Measurements from ENCODE around the gene ZFP28. TPM values are rescaled to one million over a fixed set of nuclear protein-coding genes. Genes with fewer than 3 reads are reported as not detected.

Gene ZFP28
- total RNA-seq, 2 experiments from 2014 or later, result not detected

DNA sequence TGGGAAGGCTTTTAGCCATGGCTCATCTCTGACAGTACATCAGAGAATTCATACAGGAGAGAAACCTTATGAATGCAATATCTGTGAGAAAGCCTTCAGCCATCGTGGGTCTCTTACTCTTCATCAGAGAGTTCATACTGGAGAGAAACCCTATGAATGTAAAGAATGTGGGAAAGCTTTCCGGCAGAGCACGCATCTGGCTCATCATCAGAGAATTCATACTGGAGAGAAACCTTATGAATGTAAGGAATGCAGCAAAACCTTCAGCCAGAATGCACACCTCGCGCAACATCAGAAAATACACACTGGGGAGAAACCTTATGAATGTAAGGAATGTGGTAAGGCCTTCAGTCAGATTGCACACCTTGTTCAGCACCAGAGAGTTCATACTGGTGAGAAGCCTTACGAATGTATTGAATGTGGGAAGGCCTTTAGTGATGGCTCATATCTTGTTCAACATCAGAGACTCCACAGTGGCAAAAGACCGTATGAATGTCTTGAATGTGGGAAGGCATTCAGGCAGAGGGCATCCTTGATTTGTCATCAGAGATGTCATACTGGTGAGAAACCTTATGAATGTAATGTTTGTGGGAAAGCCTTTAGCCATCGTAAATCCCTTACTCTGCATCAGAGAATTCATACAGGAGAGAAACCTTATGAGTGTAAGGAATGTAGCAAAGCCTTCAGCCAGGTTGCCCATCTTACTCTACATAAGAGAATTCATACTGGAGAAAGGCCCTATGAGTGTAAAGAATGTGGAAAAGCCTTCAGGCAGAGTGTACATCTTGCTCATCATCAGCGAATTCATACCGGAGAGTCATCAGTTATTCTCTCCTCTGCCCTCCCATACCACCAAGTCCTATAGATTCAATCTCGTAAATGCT is 39.2 kb downstream of the ZFP28 start:
- no peak for TF ChIP-seq EZH2phosphoT487 (IDR thresholded peaks at IDR 0.05; ENCODE audit: borderline replicate concordance, low read depth, low read length)
- TF ChIP-seq, protein P1, sequence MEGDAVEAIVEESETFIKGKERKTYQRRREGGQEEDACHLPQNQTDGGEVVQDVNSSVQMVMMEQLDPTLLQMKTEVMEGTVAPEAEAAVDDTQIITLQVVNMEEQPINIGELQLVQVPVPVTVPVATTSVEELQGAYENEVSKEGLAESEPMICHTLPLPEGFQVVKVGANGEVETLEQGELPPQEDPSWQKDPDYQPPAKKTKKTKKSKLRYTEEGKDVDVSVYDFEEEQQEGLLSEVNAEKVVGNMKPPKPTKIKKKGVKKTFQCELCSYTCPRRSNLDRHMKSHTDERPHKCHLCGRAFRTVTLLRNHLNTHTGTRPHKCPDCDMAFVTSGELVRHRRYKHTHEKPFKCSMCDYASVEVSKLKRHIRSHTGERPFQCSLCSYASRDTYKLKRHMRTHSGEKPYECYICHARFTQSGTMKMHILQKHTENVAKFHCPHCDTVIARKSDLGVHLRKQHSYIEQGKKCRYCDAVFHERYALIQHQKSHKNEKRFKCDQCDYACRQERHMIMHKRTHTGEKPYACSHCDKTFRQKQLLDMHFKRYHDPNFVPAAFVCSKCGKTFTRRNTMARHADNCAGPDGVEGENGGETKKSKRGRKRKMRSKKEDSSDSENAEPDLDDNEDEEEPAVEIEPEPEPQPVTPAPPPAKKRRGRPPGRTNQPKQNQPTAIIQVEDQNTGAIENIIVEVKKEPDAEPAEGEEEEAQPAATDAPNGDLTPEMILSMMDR (conservative IDR thresholded peaks at IDR 0.05; ENCODE audit: low read length), result no peak
- no peaks in the 10 kb centered on the region for H3K36me3 ChIP-seq (ENCODE audit: insufficient read depth, low read length)
- H4K20me1 ChIP-seq (ENCODE audit: insufficient read depth, low read length), result no peaks in the 10 kb centered on the region
- H3K79me2 ChIP-seq (ENCODE audit: insufficient read depth, low read depth, low read length), result no peaks in the 10 kb centered on the region
- intact Hi-C loops (cut with micrococcal nuclease; ENCODE audit: unreplicated experiment), result no loop called here
- BruUV-seq (replicated peaks), result no TSS peak
- DNase-seq (ENCODE audit: low spot score), result no peak
- no peak overlapping the region for H3K27ac ChIP-seq (ENCODE audit: low read depth, low read length, poor library complexity, severe bottlenecking)
- H3K9me2 ChIP-seq (ENCODE audit: insufficient read depth, low read length), result no peaks in the 10 kb centered on the region
- H3K4me2 ChIP-seq (ENCODE audit: low read length), result no peak overlapping the region
- no peak overlapping the region for H3K4me3 ChIP-seq (ENCODE audit: low read depth, low read length, poor library complexity, severe bottlenecking)
- CTCF ChIA-PET (ENCODE audit: unreplicated experiment), result no interaction called here
- H2AFZ ChIP-seq (ENCODE audit: low read length), result no peak overlapping the region
- POLR2A ChIA-PET, result no interaction called here
- H3K9me3 ChIP-seq (ENCODE audit: low read length), result peaks cover 34% of the 10 kb centered on the region
- no peaks in the 10 kb centered on the region for H3K4me1 ChIP-seq (ENCODE audit: insufficient read depth, low read length, poor library complexity, severe bottlenecking)

DNA sequence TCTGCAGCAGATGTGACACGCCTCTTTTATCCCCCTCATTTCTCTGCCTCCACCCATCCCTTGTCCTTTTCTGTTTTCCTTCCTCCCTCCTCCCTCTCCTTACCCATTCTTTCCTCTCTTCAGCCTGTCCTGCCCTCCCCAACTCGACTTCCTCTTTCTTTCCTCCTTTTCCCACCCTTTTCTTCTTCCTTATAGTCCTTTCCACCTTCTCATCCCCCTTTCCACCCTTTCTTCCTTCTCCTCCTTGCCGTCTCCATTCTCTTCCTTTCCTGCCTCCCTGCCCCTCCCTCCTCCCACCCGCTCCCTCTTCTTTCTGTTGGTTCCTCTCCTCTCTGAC is 55.7 kb downstream of the ZFP28 start:
- H2AFZ ChIP-seq (ENCODE audit: low read length), result peak overlapping the region; percentile 84
- no peaks in the 10 kb centered on the region for H3K9me2 ChIP-seq (ENCODE audit: insufficient read depth, low read length)
- peaks cover 5% of the 10 kb centered on the region for H3K4me1 ChIP-seq (ENCODE audit: insufficient read depth, low read length, poor library complexity, severe bottlenecking)
- peaks cover 9% of the 10 kb centered on the region; the same call in 1 of the 2 replicates for H3K36me3 ChIP-seq (ENCODE audit: insufficient read depth, low read length)
- no peaks in the 10 kb centered on the region for H4K20me1 ChIP-seq (ENCODE audit: insufficient read depth, low read length)
- no peak overlapping the region for H3K27ac ChIP-seq (ENCODE audit: low read depth, low read length, poor library complexity, severe bottlenecking)
- ChIA-PET POLR2A (no interaction called here), CTCF (ENCODE audit: unreplicated experiment) (no interaction called here)
- H3K9me3 ChIP-seq (ENCODE audit: low read length), result no peaks in the 10 kb centered on the region
- H3K4me2 ChIP-seq (ENCODE audit: low read length), result peak overlapping the region; percentile 75
- TF ChIP-seq, protein P1 (conservative IDR thresholded peaks at IDR 0.05; ENCODE audit: low read length), result no peak
- TF ChIP-seq EZH2phosphoT487 (IDR thresholded peaks at IDR 0.05; ENCODE audit: borderline replicate concordance, low read depth, low read length), result no peak
- H3K4me3 ChIP-seq (ENCODE audit: low read depth, low read length, poor library complexity, severe bottlenecking), result peak overlapping the region; percentile 93
- intact Hi-C loops (cut with micrococcal nuclease; ENCODE audit: unreplicated experiment), result no loop called here
- H3K79me2 ChIP-seq (ENCODE audit: insufficient read depth, low read depth, low read length), result peaks cover 5% of the 10 kb centered on the region; the same call in 1 of the 2 replicates
- no peak for DNase-seq (ENCODE audit: low spot score)
- BruUV-seq (replicated peaks), result no TSS peak
